ENCODE results near the gene CCDC59. TPM values are rescaled to one million over a fixed set of nuclear protein-coding genes. Genes with fewer than 3 reads are reported as not detected.

The CCDC59 gene
- total RNA-seq, 1 donor from 2014 or later = 14.4 TPM

GRCh38 chr12:82325540-82326336 lies 32.4 kb downstream of the CCDC59 start:
- intact Hi-C loops (cut with DNase I) = loop anchor here (5.0 kb wide), 1 partner anchor 678 kb away; no protein-coding TSS in a partner anchor
- DNase-seq (ENCODE audit: low spot score in 2 of 2) = no peak
- TF ChIP-seq CTCF (IDR thresholded peaks at IDR 0.05) = no peak
- peaks cover 0 to 2% of the 10 kb centered on the region in 2 donors for H3K4me1 ChIP-seq
- H3K36me3 ChIP-seq = no peaks in the 10 kb centered on the region
- H3K4me3 ChIP-seq = no peak overlapping the region
- no peaks in the 10 kb centered on the region for H3K9me3 ChIP-seq
- H3K27ac ChIP-seq = no peak overlapping the region
- no peaks in the 10 kb centered on the region for H3K27me3 ChIP-seq

DNA sequence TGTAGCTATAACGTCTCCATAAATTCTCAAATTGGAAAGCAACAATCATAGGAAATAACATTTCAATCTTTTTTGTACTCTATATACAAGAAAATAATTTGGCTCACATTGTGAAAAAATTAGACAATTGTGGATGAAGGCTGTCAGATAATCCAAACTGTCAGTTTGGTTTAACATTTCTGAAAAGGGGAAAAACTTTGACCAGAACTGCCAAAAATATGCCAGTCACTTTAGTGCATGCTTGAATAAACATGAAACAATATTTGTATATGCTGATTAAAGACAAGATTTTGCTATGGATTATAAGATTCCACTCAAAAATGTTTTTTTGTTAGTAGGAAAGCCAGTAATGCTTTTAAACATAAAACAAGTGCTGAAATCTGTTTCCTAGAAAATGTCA lies 38.9 kb downstream of the CCDC59 start:
- Histone ChIP-seq H3K9me3 (no peaks in the 10 kb centered on the region), H3K27ac (no peak overlapping the region), H3K4me1 (no peaks in the 10 kb centered on the region), H3K4me3 (no peak overlapping the region), H3K36me3 (no peaks in the 10 kb centered on the region), H3K27me3 (no peaks in the 10 kb centered on the region)
- no peak for DNase-seq (ENCODE audit: low spot score in 2 of 2)
- TF ChIP-seq CTCF (IDR thresholded peaks at IDR 0.05) = no peak
- intact Hi-C loops (cut with DNase I) = no loop called here

DNA sequence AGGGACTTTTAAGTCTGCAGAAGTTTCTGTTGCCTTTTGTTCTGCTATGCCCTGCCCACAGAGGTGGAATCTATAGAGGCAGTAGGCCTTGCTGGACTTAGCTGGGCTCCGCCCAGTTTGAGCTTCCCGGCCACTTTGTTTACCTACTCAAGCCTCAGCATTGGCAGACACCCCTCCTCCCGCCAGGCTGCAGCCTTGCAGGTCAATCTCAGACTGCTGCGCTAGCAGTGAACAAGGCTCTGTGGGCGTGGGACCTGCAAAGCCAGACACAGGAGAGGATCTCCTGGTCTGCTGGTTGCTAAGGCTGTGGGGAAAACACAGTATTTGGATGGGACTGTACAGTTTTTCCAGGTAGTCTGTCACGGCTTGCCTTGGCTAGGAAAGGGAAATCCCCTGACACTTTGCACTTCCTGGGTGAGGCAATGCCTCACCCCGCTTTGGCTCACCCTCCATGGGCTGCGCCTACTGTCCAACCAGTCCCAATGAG lies 43.7 kb downstream of the CCDC59 start:
- H3K4me3 ChIP-seq = no peak overlapping the region
- TF ChIP-seq CTCF (IDR thresholded peaks at IDR 0.05) = no peak
- H3K27ac ChIP-seq = no peak overlapping the region
- H3K27me3 ChIP-seq = no peaks in the 10 kb centered on the region
- no peaks in the 10 kb centered on the region for H3K36me3 ChIP-seq
- intact Hi-C loops (cut with DNase I) = no loop called here
- H3K9me3 ChIP-seq = peaks cover 0 to 4% of the 10 kb centered on the region in 2 donors
- H3K4me1 ChIP-seq = no peaks in the 10 kb centered on the region
- DNase-seq (ENCODE audit: low spot score in 2 of 2) = no peak

Other genes starting within 250 kb of the CCDC59 start
- gene METTL25, start 142 bp upstream of the CCDC59 start, total RNA-seq = 2.2 TPM